H54 (cell line): ENCODE data around the gene MORN1.
"Not testable (repeated sequence)": the region's sequence is repeated elsewhere in the genome, so short reads cannot be mapped to it uniquely, and the experiment has no call there.

Experiments
- DNase-seq: peaks from one replicate; pipeline ENCODE4 v3.0.0; 2011; ENCODE audit warnings: low spot score, mixed read lengths; ENCODE audit not compliant: insufficient read length
- FAIRE-seq: peaks from 3 replicates; lab custom pipeline; 2011; peaks lifted over from hg19 to GRCh38; lab: Jason Lieb, UNC
- POLR2A ChIP-seq: IDR thresholded peaks from 2 replicates; pipeline ENCODE4 v1.6.1; 2011; ENCODE audit warnings: low read depth, mild to moderate bottlenecking, low read length

Gene MORN1

GRCh38 chr1:2336499-2336898 is 54.9 kb downstream of the MORN1 start:
- FAIRE-seq (no peak), DNase-seq (no peak)
- TF ChIP-seq POLR2A: no peak

- FAIRE-seq (no peak), DNase-seq (no peak)
- no peak for TF ChIP-seq POLR2A
Measured at GRCh38 chr1:2335721-2336455, 55.5 kb downstream of the MORN1 start.

GRCh38 chr1:2334883-2335534 is 56.3 kb downstream of the MORN1 start:
- DNase-seq (no peak), FAIRE-seq (no peak)
- TF ChIP-seq POLR2A: no peak

GRCh38 chr1:2334366-2334765 is 57.0 kb downstream of the MORN1 start:
- no peak for TF ChIP-seq POLR2A
- FAIRE-seq (no peak), DNase-seq (no peak)

- FAIRE-seq: not testable (repeated sequence)
Measured at GRCh38 chr1:2331580-2331979, 59.8 kb downstream of the MORN1 start.

GRCh38 chr1:2331200-2331544 is 60.2 kb downstream of the MORN1 start:
- no peak for TF ChIP-seq POLR2A
- FAIRE-seq: no peak

More at GRCh38 chr1:2331580-2331979, 59.8 kb downstream of the MORN1 start:
- not testable (repeated sequence) for DNase-seq

GRCh38 chr1:2330519-2331199 is 60.7 kb downstream of the MORN1 start:
- DNase-seq (no peak), FAIRE-seq (no peak)
- no peak for TF ChIP-seq POLR2A

More at GRCh38 chr1:2331200-2331544, 60.2 kb downstream of the MORN1 start:
- DNase-seq: no peak

GRCh38 chr1:2330035-2330434 is 61.3 kb downstream of the MORN1 start:
- TF ChIP-seq POLR2A: no peak
- no peak for DNase-seq
- no peak for FAIRE-seq

GRCh38 chr1:2328676-2329455 is 62.5 kb downstream of the MORN1 start:
- no peak for TF ChIP-seq POLR2A
- FAIRE-seq (no peak), DNase-seq (no peak)

GRCh38 chr1:2327841-2328240 is 63.5 kb downstream of the MORN1 start:
- FAIRE-seq (no peak), DNase-seq (no peak)
- TF ChIP-seq POLR2A: no peak

- FAIRE-seq, DNase-seq: not testable (repeated sequence)
Measured at GRCh38 chr1:2327162-2327561, 64.2 kb downstream of the MORN1 start.

- TF ChIP-seq POLR2A: no peak
- DNase-seq (no peak), FAIRE-seq (no peak)
Measured at GRCh38 chr1:2326524-2326923, 64.8 kb downstream of the MORN1 start.

- no peak for TF ChIP-seq POLR2A
- DNase-seq (no peak), FAIRE-seq (no peak)
Measured at GRCh38 chr1:2324553-2325366, 66.6 kb downstream of the MORN1 start.
